SK-N-SH treated with all-trans-retinoic acid at 6 μM for 48 hours (cell line): ENCODE data around the gene MTCL1.

Experiments
- ATAC-seq: fragments of 200-7000 bp; cut with Tn5 transposase; 3 replicates; pipeline ENCODE4 v1.9.1; 2020; ENCODE audit warnings: mild to moderate bottlenecking, moderate library complexity
- ARNTL ChIP-seq: fragments of 450-650 bp; formaldehyde crosslinking; IDR thresholded peaks from 2 replicates; pipeline ENCODE4 v1.5.0; 2020; ENCODE audit warnings: low read depth, mild to moderate bottlenecking, moderate library complexity, borderline replicate concordance
- BACH2 ChIP-seq: fragments of 250-450 bp; sonication (Bioruptor Pico); IDR thresholded peaks from 2 replicates; pipeline ENCODE4 v1.9.0; 2021; ENCODE audit warnings: mild to moderate bottlenecking, borderline replicate concordance
- CSDC2 ChIP-seq: fragments of 250-450 bp; sonication (Bioruptor Pico); IDR thresholded peaks from 2 replicates; pipeline ENCODE4 v1.5.0; 2020; ENCODE audit warnings: mild to moderate bottlenecking, moderate library complexity
- GLIS3 ChIP-seq: fragments of 250-450 bp; sonication (Bioruptor Pico); IDR thresholded peaks from 2 replicates; pipeline ENCODE4 v1.5.0; 2020; ENCODE audit warnings: mild to moderate bottlenecking, moderate library complexity
- ISL1 ChIP-seq: fragments of 250-450 bp; sonication (Bioruptor Pico); IDR thresholded peaks from 2 replicates; pipeline ENCODE4 v2.1.2; 2022; ENCODE audit warnings: mild to moderate bottlenecking, moderate library complexity
- OSR1 ChIP-seq: fragments of 250-450 bp; sonication (Bioruptor Pico); IDR thresholded peaks from 2 replicates; pipeline ENCODE4 v1.8.0; 2022; ENCODE audit warnings: moderate library complexity, mild to moderate bottlenecking, inconsistent platforms
- PPARA ChIP-seq: fragments of 250-450 bp; sonication (Bioruptor Pico); IDR thresholded peaks from 2 replicates; pipeline ENCODE4 v1.5.0; 2020; ENCODE audit warnings: mild to moderate bottlenecking, borderline replicate concordance
- RARB ChIP-seq: fragments of 250-450 bp; sonication (Bioruptor Pico); IDR thresholded peaks from 2 replicates; pipeline ENCODE4 v1.8.0; 2021; ENCODE audit warnings: mild to moderate bottlenecking, moderate library complexity
- SNAI2 ChIP-seq: fragments of 250-450 bp; sonication (Bioruptor Pico); IDR thresholded peaks from 2 replicates; pipeline ENCODE4 v1.5.0; 2020; ENCODE audit warnings: mild to moderate bottlenecking, moderate library complexity
- TCF4 ChIP-seq: fragments of 250-450 bp; sonication (Bioruptor Pico); IDR thresholded peaks from 2 replicates; pipeline ENCODE4 v1.8.0; 2021; ENCODE audit warnings: mild to moderate bottlenecking, moderate library complexity, borderline replicate concordance
- TOX ChIP-seq: fragments of 250-450 bp; sonication (Bioruptor Pico); IDR thresholded peaks from 2 replicates; pipeline ENCODE4 v1.8.0; 2021; ENCODE audit warnings: mild to moderate bottlenecking, moderate library complexity, borderline replicate concordance
- ZC3H10 ChIP-seq: fragments of 250-450 bp; sonication (Bioruptor Pico); IDR thresholded peaks from 2 replicates; pipeline ENCODE4 v1.5.1; 2021; ENCODE audit warnings: mild to moderate bottlenecking, moderate library complexity
- ZFP3 ChIP-seq: fragments of 250-450 bp; sonication (Bioruptor Pico); IDR thresholded peaks from 2 replicates; pipeline ENCODE4 v1.5.0; 2020; ENCODE audit warnings: mild to moderate bottlenecking, moderate library complexity
- ZFP30 ChIP-seq: fragments of 450-650 bp; formaldehyde crosslinking; IDR thresholded peaks from 2 replicates; pipeline ENCODE4 v1.5.0; 2022; ENCODE audit warnings: mild to moderate bottlenecking, moderate library complexity
- ZNF565 ChIP-seq: fragments of 450-650 bp; formaldehyde crosslinking; conservative IDR thresholded peaks from 2 replicates; pipeline ENCODE4 v1.5.0; 2020; ENCODE audit warnings: low read depth, mild to moderate bottlenecking, moderate library complexity
- ZNF8 ChIP-seq: fragments of 450-650 bp; formaldehyde crosslinking; IDR thresholded peaks from 2 replicates; pipeline ENCODE4 v1.5.0; 2020; ENCODE audit warnings: mild to moderate bottlenecking, moderate library complexity
- TF ChIP-seq, protein P1 (sequence below): fragments of 250-450 bp; sonication (Bioruptor Pico); IDR thresholded peaks from 2 replicates; pipeline ENCODE4 v1.8.0; 2020; ENCODE audit warnings: mild to moderate bottlenecking, moderate library complexity, borderline replicate concordance
- TF ChIP-seq, protein P2 (sequence below): fragments of 250-450 bp; sonication (Bioruptor Pico); IDR thresholded peaks from 2 replicates; pipeline ENCODE4 v1.5.1; 2021; ENCODE audit warnings: mild to moderate bottlenecking, moderate library complexity
- TF ChIP-seq, protein P3 (sequence below): fragments of 250-450 bp; sonication (Bioruptor Pico); IDR thresholded peaks from 2 replicates; pipeline ENCODE4 v1.5.0; 2020; ENCODE audit warnings: mild to moderate bottlenecking, moderate library complexity
- TF ChIP-seq, protein P4 (sequence below): fragments of 250-450 bp; sonication (Bioruptor Pico); IDR thresholded peaks from 2 replicates; pipeline ENCODE4 v1.8.0; 2021; ENCODE audit warnings: low read depth, mild to moderate bottlenecking, moderate library complexity, borderline replicate concordance

The MTCL1 gene

DNA sequence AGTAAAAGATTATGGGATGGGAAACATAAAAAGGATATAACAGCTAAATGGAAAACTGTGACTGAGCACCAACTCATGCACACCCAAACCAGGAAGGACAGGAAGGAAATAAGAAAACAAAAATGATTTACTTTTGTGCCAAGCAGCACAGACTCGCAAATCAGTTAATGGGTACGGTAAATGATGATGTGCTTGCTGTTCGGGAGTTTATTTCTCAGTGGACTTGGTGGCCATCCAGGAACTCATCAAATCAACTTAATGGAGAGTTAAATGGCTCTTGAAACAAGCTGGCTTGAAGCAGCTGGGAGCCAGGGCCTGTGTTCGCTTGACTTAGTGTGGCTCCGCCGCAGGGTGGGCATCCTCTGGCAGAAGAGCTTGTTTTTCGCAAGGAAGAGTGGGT, 36.2 kb downstream of the MTCL1 start:
- no peak for TF ChIP-seq BACH2 (CRISPR knock-in tag)
- no peak for TF ChIP-seq CSDC2 (CRISPR knock-in tag)
- TF ChIP-seq ISL1 (CRISPR knock-in tag), result peak; percentile 40; the same call in 1 of the 2 replicates
- TF ChIP-seq, protein P1, sequence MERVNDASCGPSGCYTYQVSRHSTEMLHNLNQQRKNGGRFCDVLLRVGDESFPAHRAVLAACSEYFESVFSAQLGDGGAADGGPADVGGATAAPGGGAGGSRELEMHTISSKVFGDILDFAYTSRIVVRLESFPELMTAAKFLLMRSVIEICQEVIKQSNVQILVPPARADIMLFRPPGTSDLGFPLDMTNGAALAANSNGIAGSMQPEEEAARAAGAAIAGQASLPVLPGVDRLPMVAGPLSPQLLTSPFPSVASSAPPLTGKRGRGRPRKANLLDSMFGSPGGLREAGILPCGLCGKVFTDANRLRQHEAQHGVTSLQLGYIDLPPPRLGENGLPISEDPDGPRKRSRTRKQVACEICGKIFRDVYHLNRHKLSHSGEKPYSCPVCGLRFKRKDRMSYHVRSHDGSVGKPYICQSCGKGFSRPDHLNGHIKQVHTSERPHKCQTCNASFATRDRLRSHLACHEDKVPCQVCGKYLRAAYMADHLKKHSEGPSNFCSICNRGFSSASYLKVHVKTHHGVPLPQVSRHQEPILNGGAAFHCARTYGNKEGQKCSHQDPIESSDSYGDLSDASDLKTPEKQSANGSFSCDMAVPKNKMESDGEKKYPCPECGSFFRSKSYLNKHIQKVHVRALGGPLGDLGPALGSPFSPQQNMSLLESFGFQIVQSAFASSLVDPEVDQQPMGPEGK (CRISPR knock-in tag), result no peak
- no peak for TF ChIP-seq RARB
- TF ChIP-seq, protein P2, sequence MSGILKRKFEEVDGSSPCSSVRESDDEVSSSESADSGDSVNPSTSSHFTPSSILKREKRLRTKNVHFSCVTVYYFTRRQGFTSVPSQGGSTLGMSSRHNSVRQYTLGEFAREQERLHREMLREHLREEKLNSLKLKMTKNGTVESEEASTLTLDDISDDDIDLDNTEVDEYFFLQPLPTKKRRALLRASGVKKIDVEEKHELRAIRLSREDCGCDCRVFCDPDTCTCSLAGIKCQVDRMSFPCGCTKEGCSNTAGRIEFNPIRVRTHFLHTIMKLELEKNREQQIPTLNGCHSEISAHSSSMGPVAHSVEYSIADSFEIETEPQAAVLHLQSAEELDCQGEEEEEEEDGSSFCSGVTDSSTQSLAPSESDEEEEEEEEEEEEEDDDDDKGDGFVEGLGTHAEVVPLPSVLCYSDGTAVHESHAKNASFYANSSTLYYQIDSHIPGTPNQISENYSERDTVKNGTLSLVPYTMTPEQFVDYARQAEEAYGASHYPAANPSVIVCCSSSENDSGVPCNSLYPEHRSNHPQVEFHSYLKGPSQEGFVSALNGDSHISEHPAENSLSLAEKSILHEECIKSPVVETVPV (CRISPR knock-in tag), result no peak
- no peak for ATAC-seq

DNA sequence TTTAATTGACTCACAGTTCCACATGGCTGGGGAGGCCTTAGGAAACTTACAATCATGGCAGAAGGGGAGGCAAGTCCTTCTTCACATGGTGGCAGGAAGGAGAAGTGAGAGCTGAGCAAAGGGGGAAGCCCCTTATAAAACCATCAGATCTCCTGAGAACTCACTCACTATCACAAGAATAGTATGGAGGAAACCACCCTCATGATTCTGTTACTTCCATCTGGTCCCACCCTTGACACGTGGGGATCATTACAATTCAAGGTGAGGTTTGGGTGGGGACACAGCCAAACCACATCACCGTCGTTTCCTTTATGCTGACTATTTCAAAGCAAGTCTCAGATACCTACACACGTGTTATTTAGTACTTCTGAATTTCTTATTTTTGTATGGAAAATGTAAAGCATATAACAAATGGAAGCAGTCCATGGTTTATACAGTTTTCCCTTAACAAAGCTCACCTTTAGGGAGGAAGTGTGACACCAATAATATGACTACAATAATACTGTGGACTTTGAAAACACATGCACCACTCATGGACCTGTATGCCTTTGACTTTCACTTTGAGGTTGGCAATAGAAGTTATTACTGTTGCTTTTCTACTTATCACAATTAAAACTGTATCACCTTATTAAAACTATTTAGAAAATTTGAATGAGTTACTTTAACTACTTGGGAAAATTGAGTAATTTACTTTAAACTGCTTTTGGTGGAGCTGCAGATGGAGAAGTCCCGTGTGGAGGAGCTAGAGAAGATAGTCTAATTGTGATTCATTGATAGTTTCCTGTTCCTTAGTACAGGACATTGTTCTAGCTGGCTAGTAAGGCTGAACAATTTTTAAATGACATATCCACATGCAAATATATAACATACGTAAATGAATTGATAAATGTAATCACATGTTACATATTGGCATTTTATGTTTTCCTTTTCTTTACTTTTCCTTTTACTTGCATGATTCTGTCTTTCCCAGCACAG, 37.3 kb downstream of the MTCL1 start:
- no peak for TF ChIP-seq BACH2 (CRISPR knock-in tag)
- TF ChIP-seq ZFP30 (CRISPR knock-in tag), result no peak
- no peak for TF ChIP-seq SNAI2
- TF ChIP-seq PPARA (CRISPR knock-in tag), result no peak
- TF ChIP-seq TOX (CRISPR knock-in tag), result no peak
- TF ChIP-seq, protein P1 (CRISPR knock-in tag), result no peak
- no peak for TF ChIP-seq TCF4 (CRISPR knock-in tag)
- no peak for TF ChIP-seq ZNF565
- TF ChIP-seq, protein P3, sequence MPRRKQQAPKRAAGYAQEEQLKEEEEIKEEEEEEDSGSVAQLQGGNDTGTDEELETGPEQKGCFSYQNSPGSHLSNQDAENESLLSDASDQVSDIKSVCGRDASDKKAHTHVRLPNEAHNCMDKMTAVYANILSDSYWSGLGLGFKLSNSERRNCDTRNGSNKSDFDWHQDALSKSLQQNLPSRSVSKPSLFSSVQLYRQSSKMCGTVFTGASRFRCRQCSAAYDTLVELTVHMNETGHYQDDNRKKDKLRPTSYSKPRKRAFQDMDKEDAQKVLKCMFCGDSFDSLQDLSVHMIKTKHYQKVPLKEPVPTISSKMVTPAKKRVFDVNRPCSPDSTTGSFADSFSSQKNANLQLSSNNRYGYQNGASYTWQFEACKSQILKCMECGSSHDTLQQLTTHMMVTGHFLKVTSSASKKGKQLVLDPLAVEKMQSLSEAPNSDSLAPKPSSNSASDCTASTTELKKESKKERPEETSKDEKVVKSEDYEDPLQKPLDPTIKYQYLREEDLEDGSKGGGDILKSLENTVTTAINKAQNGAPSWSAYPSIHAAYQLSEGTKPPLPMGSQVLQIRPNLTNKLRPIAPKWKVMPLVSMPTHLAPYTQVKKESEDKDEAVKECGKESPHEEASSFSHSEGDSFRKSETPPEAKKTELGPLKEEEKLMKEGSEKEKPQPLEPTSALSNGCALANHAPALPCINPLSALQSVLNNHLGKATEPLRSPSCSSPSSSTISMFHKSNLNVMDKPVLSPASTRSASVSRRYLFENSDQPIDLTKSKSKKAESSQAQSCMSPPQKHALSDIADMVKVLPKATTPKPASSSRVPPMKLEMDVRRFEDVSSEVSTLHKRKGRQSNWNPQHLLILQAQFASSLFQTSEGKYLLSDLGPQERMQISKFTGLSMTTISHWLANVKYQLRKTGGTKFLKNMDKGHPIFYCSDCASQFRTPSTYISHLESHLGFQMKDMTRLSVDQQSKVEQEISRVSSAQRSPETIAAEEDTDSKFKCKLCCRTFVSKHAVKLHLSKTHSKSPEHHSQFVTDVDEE (CRISPR knock-in tag), result no peak
- ATAC-seq, result no peak

DNA sequence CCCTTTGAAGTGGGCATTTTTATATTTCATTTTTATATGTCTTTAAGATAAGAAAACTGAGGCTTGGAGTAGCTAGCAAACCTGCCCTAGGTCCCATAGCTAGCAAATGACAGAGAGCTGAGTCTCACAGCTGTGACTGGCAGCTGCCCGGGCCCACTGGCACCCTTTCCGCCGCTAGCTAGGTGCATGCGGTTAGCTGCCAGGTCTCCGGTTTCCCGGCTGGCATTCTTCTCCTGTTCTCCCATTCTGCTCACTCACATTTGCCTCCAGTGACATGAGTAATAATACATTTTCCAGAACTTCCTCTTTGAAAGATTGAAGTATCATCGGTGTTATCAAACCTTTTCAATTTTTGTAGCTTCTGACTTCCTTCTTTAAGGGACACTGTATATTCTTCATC, 38.7 kb downstream of the MTCL1 start:
- TF ChIP-seq ZC3H10 (CRISPR knock-in tag), result no peak
- no peak for TF ChIP-seq ISL1 (CRISPR knock-in tag)
- TF ChIP-seq, protein P1 (CRISPR knock-in tag), result no peak
- no peak for TF ChIP-seq ZNF565
- TF ChIP-seq, protein P4, sequence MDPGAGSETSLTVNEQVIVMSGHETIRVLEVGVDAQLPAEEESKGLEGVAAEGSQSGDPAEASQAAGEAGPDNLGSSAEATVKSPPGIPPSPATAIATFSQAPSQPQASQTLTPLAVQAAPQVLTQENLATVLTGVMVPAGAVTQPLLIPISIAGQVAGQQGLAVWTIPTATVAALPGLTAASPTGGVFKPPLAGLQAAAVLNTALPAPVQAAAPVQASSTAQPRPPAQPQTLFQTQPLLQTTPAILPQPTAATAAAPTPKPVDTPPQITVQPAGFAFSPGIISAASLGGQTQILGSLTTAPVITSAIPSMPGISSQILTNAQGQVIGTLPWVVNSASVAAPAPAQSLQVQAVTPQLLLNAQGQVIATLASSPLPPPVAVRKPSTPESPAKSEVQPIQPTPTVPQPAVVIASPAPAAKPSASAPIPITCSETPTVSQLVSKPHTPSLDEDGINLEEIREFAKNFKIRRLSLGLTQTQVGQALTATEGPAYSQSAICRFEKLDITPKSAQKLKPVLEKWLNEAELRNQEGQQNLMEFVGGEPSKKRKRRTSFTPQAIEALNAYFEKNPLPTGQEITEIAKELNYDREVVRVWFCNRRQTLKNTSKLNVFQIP, result no peak
- no peak for TF ChIP-seq TOX (CRISPR knock-in tag)
- TF ChIP-seq ZFP3 (CRISPR knock-in tag), result no peak
- no peak for TF ChIP-seq CSDC2 (CRISPR knock-in tag)
- TF ChIP-seq OSR1 (CRISPR knock-in tag), result no peak
- TF ChIP-seq, protein P3 (CRISPR knock-in tag), result no peak
- no peak for TF ChIP-seq GLIS3 (CRISPR knock-in tag)
- no peak for TF ChIP-seq ZNF8 (CRISPR knock-in tag)
- no peak for TF ChIP-seq ARNTL (CRISPR knock-in tag)
- TF ChIP-seq PPARA (CRISPR knock-in tag), result no peak
- TF ChIP-seq SNAI2, result no peak
- ATAC-seq, result 0 out of 3 replicates have a peak, but pooled peaks have one; percentile 6
